ENCODE measurements around the gene PRR5L.
A peak's percentile ranks its signal among the peaks of the same experiment; 100 is the strongest.

The PRR5L gene

GRCh38 chr11:36376009-36376887 lies 80.2 kb downstream of the PRR5L start:
- Histone ChIP-seq H3K27me3 (replicated peaks in 2 of 5; ENCODE audit: control insufficient read depth in 4 of 5, insufficient read depth in 5 of 5, low read length in 4 of 5) (no peaks in the 10 kb centered on the region), H3K4me1 (ENCODE audit: control extremely low read depth in 1 of 4, control insufficient read depth in 4 of 4, insufficient read depth in 4 of 4, low read length in 3 of 4) (peaks cover 18 to 78% (median 43%) of the 10 kb centered on the region in 4 experiments), H3K36me3 (ENCODE audit: control insufficient read depth in 4 of 4, insufficient read depth in 4 of 4, low read length in 3 of 4) (peaks cover 0 to 24% (median 5%) of the 10 kb centered on the region in 4 experiments), H3K27ac (ENCODE audit: insufficient read depth in 1 of 2, low read depth in 1 of 2, low read length in 2 of 2, poor library complexity in 1 of 2, severe bottlenecking in 2 of 2) (peak overlapping the region; percentile 15 to 49), H3K4me3 (ENCODE audit: control insufficient read depth in 1 of 7, extremely low read depth in 1 of 7, insufficient read depth in 4 of 7, low read depth in 2 of 7, low read length in 6 of 7) (peak overlapping the region; percentile 82 to 98 (median 93)), H3K9me3 (ENCODE audit: control extremely low read depth in 1 of 5, control insufficient read depth in 4 of 5, insufficient read depth in 2 of 5, low read depth in 1 of 5, low read length in 4 of 5) (no peaks in the 10 kb centered on the region)
- WGBS (ENCODE audit: insufficient coverage) = 0% methylated on average over 40 of the region's 55 CpGs
- CTCF ChIA-PET = interaction anchor here (0.7 to 10.3 kb wide), 22 partner anchors 9 to 118 kb away, joined by 3 to 81 read pairs (median 5); no protein-coding TSS in a partner anchor
- POLR2A ChIA-PET = interaction anchor here (0.6 to 2.5 kb wide), 8 partner anchors 11 to 581 kb away, joined by 3 to 12 read pairs (median 4); no protein-coding TSS in a partner anchor
- peak in 1 of 3 donors; percentile 48 for DNase-seq

GRCh38 chr11:36376888-36377758 lies 81.0 kb downstream of the PRR5L start:
- peak overlapping the region; percentile 82 to 98 (median 93) for H3K4me3 ChIP-seq (ENCODE audit: control insufficient read depth in 1 of 7, extremely low read depth in 1 of 7, insufficient read depth in 4 of 7, low read depth in 2 of 7, low read length in 6 of 7)
- POLR2A ChIA-PET = interaction anchor here (0.6 to 2.5 kb wide), 5 partner anchors 11 to 582 kb away, joined by 3 to 12 read pairs (median 4); no protein-coding TSS in a partner anchor
- peaks cover 18 to 78% (median 43%) of the 10 kb centered on the region in 4 experiments for H3K4me1 ChIP-seq (ENCODE audit: control extremely low read depth in 1 of 4, control insufficient read depth in 4 of 4, insufficient read depth in 4 of 4, low read length in 3 of 4)
- DNase-seq = peak; percentile 61 to 89 (median 82)
- H3K9me3 ChIP-seq (ENCODE audit: control extremely low read depth in 1 of 5, control insufficient read depth in 4 of 5, insufficient read depth in 2 of 5, low read depth in 1 of 5, low read length in 4 of 5) = no peaks in the 10 kb centered on the region
- CTCF ChIA-PET = interaction anchor here (0.7 to 10.3 kb wide), 26 partner anchors 11 to 133 kb away, joined by 3 to 81 read pairs (median 4); partner anchors contain the start of gene TRAF6
- H3K36me3 ChIP-seq (ENCODE audit: control insufficient read depth in 4 of 4, insufficient read depth in 4 of 4, low read length in 3 of 4) = peaks cover 1 to 30% (median 8%) of the 10 kb centered on the region in 4 experiments
- 0% methylated on average over 45 of the region's 68 CpGs for WGBS (ENCODE audit: insufficient coverage)
- H3K27ac ChIP-seq (ENCODE audit: insufficient read depth in 1 of 2, low read depth in 1 of 2, low read length in 2 of 2, poor library complexity in 1 of 2, severe bottlenecking in 2 of 2) = peak overlapping the region; percentile 15 to 49
- H3K27me3 ChIP-seq (replicated peaks in 2 of 5; ENCODE audit: control insufficient read depth in 4 of 5, insufficient read depth in 5 of 5, low read length in 4 of 5) = no peaks in the 10 kb centered on the region

- no peaks in the 10 kb centered on the region for H3K27me3 ChIP-seq (replicated peaks in 2 of 5; ENCODE audit: control insufficient read depth in 4 of 5, insufficient read depth in 5 of 5, low read length in 4 of 5)
- H3K4me1 ChIP-seq (ENCODE audit: control extremely low read depth in 1 of 4, control insufficient read depth in 4 of 4, insufficient read depth in 4 of 4, low read length in 3 of 4) = peaks cover 18 to 70% (median 43%) of the 10 kb centered on the region in 4 experiments
- peak in 1 of 3 donors; percentile 50 for DNase-seq
- 3% methylated on average over 19 of the region's 22 CpGs for WGBS (ENCODE audit: insufficient coverage)
- peak overlapping the region in 1 of 2 experiments; percentile 46 for H3K27ac ChIP-seq (ENCODE audit: insufficient read depth in 1 of 2, low read depth in 1 of 2, low read length in 2 of 2, poor library complexity in 1 of 2, severe bottlenecking in 2 of 2)
- H3K9me3 ChIP-seq (ENCODE audit: control extremely low read depth in 1 of 5, control insufficient read depth in 4 of 5, insufficient read depth in 2 of 5, low read depth in 1 of 5, low read length in 4 of 5) = no peaks in the 10 kb centered on the region
- H3K4me3 ChIP-seq (ENCODE audit: control insufficient read depth in 1 of 7, extremely low read depth in 1 of 7, insufficient read depth in 4 of 7, low read depth in 2 of 7, low read length in 6 of 7) = peak overlapping the region; percentile 82 to 98 (median 93)
- POLR2A ChIA-PET = interaction anchor here (1.0 to 2.5 kb wide), 2 partner anchors 11 to 34 kb away, joined by 3 to 12 read pairs; no protein-coding TSS in a partner anchor
- CTCF ChIA-PET = interaction anchor here (0.7 to 10.3 kb wide), 21 partner anchors 10 to 132 kb away, joined by 3 to 81 read pairs (median 5); partner anchors contain the start of gene TRAF6
- peaks cover 3 to 38% (median 13%) of the 10 kb centered on the region in 4 experiments for H3K36me3 ChIP-seq (ENCODE audit: control insufficient read depth in 4 of 4, insufficient read depth in 4 of 4, low read length in 3 of 4)
These were observed 81.9 kb downstream of the PRR5L start for GRCh38 chr11:36377759-36378564.

- DNase-seq = no peak
- H3K27me3 ChIP-seq (replicated peaks in 2 of 5; ENCODE audit: control insufficient read depth in 4 of 5, insufficient read depth in 5 of 5, low read length in 4 of 5) = no peaks in the 10 kb centered on the region
- CTCF ChIA-PET = interaction anchor here (0.7 to 10.3 kb wide), 9 partner anchors 9 to 99 kb away, joined by 3 to 81 read pairs (median 5); no protein-coding TSS in a partner anchor
- peak overlapping the region in 2 of 7 experiments; percentile 97 to 98 for H3K4me3 ChIP-seq (ENCODE audit: control insufficient read depth in 1 of 7, extremely low read depth in 1 of 7, insufficient read depth in 4 of 7, low read depth in 2 of 7, low read length in 6 of 7)
- peaks cover 3 to 52% (median 15%) of the 10 kb centered on the region in 4 experiments for H3K36me3 ChIP-seq (ENCODE audit: control insufficient read depth in 4 of 4, insufficient read depth in 4 of 4, low read length in 3 of 4)
- H3K9me3 ChIP-seq (ENCODE audit: control extremely low read depth in 1 of 5, control insufficient read depth in 4 of 5, insufficient read depth in 2 of 5, low read depth in 1 of 5, low read length in 4 of 5) = no peaks in the 10 kb centered on the region
- WGBS (ENCODE audit: insufficient coverage) = 93% methylated on average over 2 of the region's 3 CpGs
- POLR2A ChIA-PET = no interaction called here
- no peak overlapping the region for H3K27ac ChIP-seq (ENCODE audit: insufficient read depth in 1 of 2, low read depth in 1 of 2, low read length in 2 of 2, poor library complexity in 1 of 2, severe bottlenecking in 2 of 2)
- H3K4me1 ChIP-seq (ENCODE audit: control extremely low read depth in 1 of 4, control insufficient read depth in 4 of 4, insufficient read depth in 4 of 4, low read length in 3 of 4) = peaks cover 18 to 56% (median 43%) of the 10 kb centered on the region in 4 experiments
These were observed 83.6 kb downstream of the PRR5L start for GRCh38 chr11:36379653-36380052.

GRCh38 chr11:36380296-36381014 lies 84.4 kb downstream of the PRR5L start:
- Histone ChIP-seq H3K9me3 (ENCODE audit: control extremely low read depth in 1 of 5, control insufficient read depth in 4 of 5, insufficient read depth in 2 of 5, low read depth in 1 of 5, low read length in 4 of 5) (no peaks in the 10 kb centered on the region), H3K4me1 (ENCODE audit: control extremely low read depth in 1 of 4, control insufficient read depth in 4 of 4, insufficient read depth in 4 of 4, low read length in 3 of 4) (peaks cover 18 to 49% (median 41%) of the 10 kb centered on the region in 4 experiments), H3K27ac (ENCODE audit: insufficient read depth in 1 of 2, low read depth in 1 of 2, low read length in 2 of 2, poor library complexity in 1 of 2, severe bottlenecking in 2 of 2) (peak overlapping the region in 1 of 2 experiments; percentile 32), H3K4me3 (ENCODE audit: control insufficient read depth in 1 of 7, extremely low read depth in 1 of 7, insufficient read depth in 4 of 7, low read depth in 2 of 7, low read length in 6 of 7) (peak overlapping the region in 3 of 7 experiments; percentile 9 to 97 (median 57)), H3K27me3 (replicated peaks in 2 of 5; ENCODE audit: control insufficient read depth in 4 of 5, insufficient read depth in 5 of 5, low read length in 4 of 5) (no peaks in the 10 kb centered on the region), H3K36me3 (ENCODE audit: control insufficient read depth in 4 of 4, insufficient read depth in 4 of 4, low read length in 3 of 4) (peaks cover 3 to 59% (median 17%) of the 10 kb centered on the region in 4 experiments)
- POLR2A ChIA-PET = no interaction called here
- CTCF ChIA-PET = interaction anchor here (0.7 to 10.3 kb wide), 9 partner anchors 8 to 98 kb away, joined by 3 to 81 read pairs (median 3); no protein-coding TSS in a partner anchor
- DNase-seq = peak in 1 of 3 donors; percentile 40
- 100% methylated on average over 1 of the region's 9 CpGs for WGBS (ENCODE audit: insufficient coverage)
